Panc1 (cell line): ENCODE data around the gene WWOX. TPM values are rescaled to one million over a fixed set of nuclear protein-coding genes. Genes with fewer than 3 reads are reported as not detected.

Experiments used
- ATAC-seq: fragments of 200-7000 bp; cut with Tn5 transposase; 2 replicates; pipeline ENCODE4 v1.9.1; 2020; ENCODE audit warnings: mild to moderate bottlenecking, moderate library complexity
- BruUV-seq: library from RNA; stranded (reverse); fragments of 400-500 nt; replicated peaks from 2 replicates; lab custom pipeline; 2021; lab: Mats Ljungman, UMichigan
- CTCF ChIA-PET: fragments of 300-600 bp; sonication (Branson Sonifier 250); formaldehyde crosslinking; loops from one replicate; lab custom pipeline; 2022; ENCODE audit warnings: antibody characterized with exemption; lab: Charles Lee
- POLR2A ChIA-PET: fragments of 300-600 bp; sonication (Branson Sonifier 250); formaldehyde crosslinking; loops from one replicate; lab custom pipeline; 2022; ENCODE audit warnings: antibody characterized with exemption; lab: Charles Lee
- DNase-seq: peaks from one replicate; pipeline ENCODE4 v3.0.0-alpha.2; 2010; ENCODE audit warnings: low read depth, low spot score
- H3K27ac ChIP-seq: 2 replicates; pipeline ENCODE4 v1.5.1; 2011; ENCODE audit warnings: mild to moderate bottlenecking, low read length, inconsistent platforms
- H3K27me3 ChIP-seq: fragments of 200-500 bp; sonication (Bioruptor generic); 2 replicates; pipeline ENCODE4 v1.6.0; 2014; ENCODE audit warnings: low read length, inconsistent platforms; ENCODE audit not compliant: control insufficient read depth, insufficient read depth
- H3K36me3 ChIP-seq: fragments of 200-500 bp; sonication (Bioruptor generic); 2 replicates; pipeline ENCODE4 v1.5.1; 2014; ENCODE audit warnings: inconsistent platforms, mild to moderate bottlenecking, low read length, moderate library complexity; ENCODE audit not compliant: control insufficient read depth, insufficient read depth
- H3K4me1 ChIP-seq: 2 replicates; pipeline ENCODE4 v1.5.1; 2011; ENCODE audit warnings: inconsistent platforms, mild to moderate bottlenecking, low read length, moderate library complexity; ENCODE audit not compliant: control insufficient read depth, insufficient read depth
- H3K4me3 ChIP-seq, 2 experiments: 2 replicates each; pipeline ENCODE4 v1.5.1; 2011 to 2012; ENCODE audit warnings: low read depth in 2 of 2, low read length in 2 of 2, mild to moderate bottlenecking in 2 of 2, inconsistent platforms in 1 of 2, moderate library complexity in 1 of 2
- H3K9me3 ChIP-seq: fragments of 200-500 bp; sonication (Bioruptor generic); 2 replicates; pipeline ENCODE4 v1.5.1; 2014; ENCODE audit warnings: low read depth, mild to moderate bottlenecking, inconsistent platforms, low read length, moderate library complexity; ENCODE audit not compliant: control insufficient read depth, insufficient read depth
- CTCF ChIP-seq: fragments of 450-650 bp; IDR thresholded peaks from 2 replicates; pipeline ENCODE4 v1.5.1; 2017; ENCODE audit warnings: mild to moderate bottlenecking
- POLR2AphosphoS5 ChIP-seq: IDR thresholded peaks from 2 replicates; pipeline ENCODE4 v1.6.1; 2012; ENCODE audit warnings: mild to moderate bottlenecking, low read depth, low read length, moderate library complexity
- REST ChIP-seq, 2 experiments: IDR thresholded peaks; 2 replicates each; pipeline ENCODE4 v1.6.1; 2011 to 2012; ENCODE audit warnings: low read depth in 2 of 2, control low read depth in 1 of 2, low read length in 1 of 2, mild to moderate bottlenecking in 1 of 2, moderate library complexity in 1 of 2; ENCODE audit not compliant: insufficient read depth in 1 of 2
- SIN3A ChIP-seq: IDR thresholded peaks from 2 replicates; pipeline ENCODE4 v1.6.1; 2012; ENCODE audit warnings: low read depth, mild to moderate bottlenecking, low read length, moderate library complexity, borderline replicate concordance; ENCODE audit not compliant: insufficient read depth
- TCF7L2 ChIP-seq: IDR thresholded peaks from 2 replicates; pipeline ENCODE4 v1.6.1; 2011; ENCODE audit warnings: mild to moderate bottlenecking, low read depth, low read length, inconsistent platforms
- in situ Hi-C: cut with HindIII; loops from 2 replicates; pipeline ENCODE4 v1.10.0; 2016; ENCODE audit warnings: low sequenced_read_pairs, low pct_unique_long_range_greater_than_20kb
- intact Hi-C: fragments of 100-400 bp; cut with micrococcal nuclease; formaldehyde crosslinking; loops from one replicate; pipeline ENCODE4 v1.10.0; 2022; ENCODE audit not compliant: unreplicated experiment
- total RNA-seq: library from RNA; stranded (reverse); gene quantifications from one replicate; pipeline ENCODE4 v1.2.1, GENCODE V29; 2021; ENCODE audit not compliant: unreplicated experiment

Gene WWOX
- total RNA-seq, 1 experiment from 2014 or later = 12.5 TPM

- H3K4me3 ChIP-seq = no peak overlapping the region
- no peaks in the 10 kb centered on the region for H3K36me3 ChIP-seq
- H3K4me1 ChIP-seq = no peaks in the 10 kb centered on the region
- H3K27me3 ChIP-seq = no peaks in the 10 kb centered on the region
- ChIA-PET POLR2A (no interaction called here), CTCF (no interaction called here)
- no TSS peak for BruUV-seq
- no peak for DNase-seq
- no peak overlapping the region for H3K27ac ChIP-seq
- TF ChIP-seq POLR2AphosphoS5 (no peak), SIN3A (no peak), TCF7L2 (no peak), CTCF (no peak)
- in situ Hi-C loops = no loop called here
- intact Hi-C loops = no loop called here
- no peak for ATAC-seq
- H3K9me3 ChIP-seq = no peaks in the 10 kb centered on the region
Observed at GRCh38 chr16:78879011-78879410, 779.6 kb downstream of the WWOX start.

- intact Hi-C loops = no loop called here
- BruUV-seq = no TSS peak
Observed at GRCh38 chr16:78882150-78882549, 782.7 kb downstream of the WWOX start.

More at GRCh38 chr16:78882150-78882549, 782.7 kb downstream of the WWOX start:
- Histone ChIP-seq H3K27me3 (no peaks in the 10 kb centered on the region), H3K36me3 (no peaks in the 10 kb centered on the region), H3K27ac (no peak overlapping the region), H3K4me3 (no peak overlapping the region), H3K4me1 (no peaks in the 10 kb centered on the region), H3K9me3 (no peaks in the 10 kb centered on the region)
- ATAC-seq = no peak
- ChIA-PET POLR2A (no interaction called here), CTCF (no interaction called here)
- DNase-seq = no peak
- TF ChIP-seq TCF7L2 (no peak), REST (IDR thresholded peaks at IDR 0.05; ENCODE audit: insufficient read depth in 1 of 2, low read depth in 2 of 2, low read length in 1 of 2) (no peak), CTCF (no peak), POLR2AphosphoS5 (no peak), SIN3A (no peak)
- in situ Hi-C loops = no loop called here
